Gastroesophageal sphincter (tissue), 4 donors: ENCODE data around the gene ROR1. TPM values are rescaled to one million over a fixed set of nuclear protein-coding genes. Genes with fewer than 3 reads are reported as not detected.
"Not testable (repeated sequence)": the region's sequence is repeated elsewhere in the genome, so short reads cannot be mapped to it uniquely, and the experiment has no call there.

Experiments used
- ATAC-seq: fragments of 150-250 bp; one replicate; pipeline ENCODE4 v1.9.1; 2016; ENCODE audit warnings: mild to moderate bottlenecking, moderate library complexity
- H3K27ac ChIP-seq, 4 donors: fragments of 200-600 bp; sonication (generic) in 3 of 4; 1 replicate in 3 of 4; 2 replicates in 1 of 4; pipeline ENCODE4 v1.5.1; 2016 to 2019
- H3K27me3 ChIP-seq: fragments of 200-600 bp; sonication (generic); one replicate; pipeline ENCODE4 v1.5.1; 2019
- H3K36me3 ChIP-seq, 2 donors: fragments of 200-600 bp; sonication (generic); one replicate each; pipeline ENCODE4 v1.5.1; 2019; ENCODE audit warnings: control low read depth in 1 of 2
- H3K4me1 ChIP-seq, 3 donors: fragments of 200-600 bp; sonication (generic); 1 replicate in 2 of 3; 2 replicates in 1 of 3; pipeline ENCODE4 v1.5.1; 2016 to 2019; ENCODE audit warnings: control low read depth in 2 of 3
- H3K4me3 ChIP-seq, 2 donors: fragments of 200-600 bp; sonication (generic); one replicate each; pipeline ENCODE4 v1.5.1; 2019; ENCODE audit warnings: mild to moderate bottlenecking in 1 of 2, moderate library complexity in 1 of 2
- H3K9me3 ChIP-seq, 3 donors: fragments of 200-600 bp; sonication (generic); one replicate each; pipeline ENCODE4 v1.5.1; 2017 to 2019; ENCODE audit warnings: control low read depth in 2 of 3
- EP300 ChIP-seq: sonication (generic); formaldehyde crosslinking; IDR thresholded peaks from one replicate; pipeline ENCODE4 v1.6.1; 2017; ENCODE audit warnings: antibody characterized with exemption, mild to moderate bottlenecking
- POLR2A ChIP-seq, 2 donors: fragments of 450-650 bp; IDR thresholded peaks; one replicate each; pipeline ENCODE4 v1.6.1; 2017; ENCODE audit warnings: antibody characterized with exemption in 2 of 2, mild to moderate bottlenecking in 2 of 2, moderate library complexity in 1 of 2
- POLR2AphosphoS5 ChIP-seq: sonication (generic); formaldehyde crosslinking; IDR thresholded peaks from one replicate; pipeline ENCODE4 v1.6.1; 2017; ENCODE audit warnings: antibody characterized with exemption
- WGBS, 2 donors: methylation state at CpG; one replicate each; pipeline ENCODE4 v1.1.5; 2018; ENCODE audit warnings: low coverage in 1 of 2; 5-methylcytosine and 5-hydroxymethylcytosine counted together
- total RNA-seq, 4 donors: library from RNA; depleted of rRNA; stranded (reverse); fragments of >200 nt; gene quantifications; one replicate each; pipeline ENCODE4 v1.1.0, GENCODE V29; 2016
- TF ChIP-seq, protein P1 (sequence below), 4 experiments: fragments of 200-600 bp in 2 of 4; fragments of 450-650 bp in 2 of 4; sonication (generic) in 1 of 4; IDR thresholded peaks; one replicate each; pipeline ENCODE4 v1.5.1; 2017 to 2019; ENCODE audit warnings: antibody characterized with exemption in 4 of 4, mild to moderate bottlenecking in 2 of 4, moderate library complexity in 2 of 4

Gene ROR1
- total RNA-seq, 4 donors from 2014 or later = 5.0 to 38.0 (median 8.3) TPM

DNA sequence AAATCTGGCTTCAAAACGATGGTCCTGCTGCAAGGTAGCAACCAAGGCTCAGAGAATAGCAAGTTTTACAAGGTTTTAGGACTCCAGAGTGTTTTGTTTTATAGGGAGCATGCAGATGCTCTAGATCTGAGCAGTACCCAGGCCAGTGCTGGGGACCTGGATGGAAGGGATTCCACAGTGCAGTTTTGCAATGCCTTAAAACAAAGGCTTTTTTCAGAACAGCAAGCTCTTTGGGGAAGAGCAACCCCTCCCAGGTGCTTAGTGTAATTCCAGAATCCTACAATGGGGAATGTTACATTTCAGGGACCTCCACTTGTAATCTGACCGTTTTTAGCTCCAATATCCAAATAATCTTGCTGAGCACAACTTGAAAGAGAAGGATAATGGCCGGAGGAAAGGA lies 6.7 kb downstream of the ROR1 start:
- TF ChIP-seq EP300 (no peak), POLR2AphosphoS5 (no peak), POLR2A (IDR thresholded peaks at IDR 0.05) (no peak)
- no peak for ATAC-seq
- Histone ChIP-seq H3K27me3 (no peaks in the 10 kb centered on the region), H3K4me3 (no peak overlapping the region), H3K36me3 (no peaks in the 10 kb centered on the region), H3K4me1 (peaks cover 0 to 43% (median 0%) of the 10 kb centered on the region in 3 donors), H3K27ac (no peak overlapping the region), H3K9me3 (no peaks in the 10 kb centered on the region)
- 69 to 75% methylated on average over 3 of the region's 3 CpGs for WGBS, 2 donors

DNA sequence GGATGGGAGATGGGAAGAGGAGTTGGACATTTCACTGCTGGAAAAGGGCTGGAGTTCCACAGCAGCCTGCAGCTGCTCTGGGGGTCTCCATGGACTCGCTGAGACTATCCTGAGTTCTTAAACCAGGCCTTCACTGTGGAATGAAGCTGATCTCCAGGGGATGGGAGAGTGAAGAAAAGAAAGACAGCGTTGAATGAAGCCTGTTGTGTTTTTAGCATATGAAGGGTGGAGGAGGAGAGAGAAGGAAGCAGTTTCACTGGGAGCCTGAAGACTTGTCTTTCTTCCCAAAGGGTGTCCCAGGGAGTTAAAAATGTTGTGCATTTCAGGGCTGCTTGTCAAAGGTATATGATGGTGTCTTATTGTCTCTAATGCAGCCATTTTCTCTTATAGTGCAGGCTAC lies 9.2 kb downstream of the ROR1 start:
- WGBS, 2 donors = 83 to 92% methylated on average over 2 of the region's 2 CpGs

DNA sequence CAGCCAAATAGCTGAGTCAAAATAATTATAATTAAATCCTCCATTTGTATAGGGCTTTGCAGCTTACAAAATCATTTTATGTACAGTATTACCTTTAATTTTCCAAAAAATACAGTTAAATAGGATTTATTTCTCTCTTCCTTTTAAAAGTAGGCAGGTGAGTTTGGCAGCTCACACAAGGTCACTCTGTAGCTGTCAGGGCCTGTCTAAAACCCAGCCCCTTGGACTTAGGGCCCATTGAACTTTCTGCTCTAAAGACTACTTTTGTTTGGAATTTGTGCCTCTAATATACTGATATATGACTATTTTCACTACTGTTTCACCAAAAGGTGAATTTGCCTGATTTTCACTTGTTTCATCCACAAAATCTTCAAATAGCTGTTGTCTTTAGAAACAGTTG lies 10.3 kb downstream of the ROR1 start:
- H3K9me3 ChIP-seq = no peaks in the 10 kb centered on the region
- no peak for TF ChIP-seq EP300
- TF ChIP-seq, protein P1, sequence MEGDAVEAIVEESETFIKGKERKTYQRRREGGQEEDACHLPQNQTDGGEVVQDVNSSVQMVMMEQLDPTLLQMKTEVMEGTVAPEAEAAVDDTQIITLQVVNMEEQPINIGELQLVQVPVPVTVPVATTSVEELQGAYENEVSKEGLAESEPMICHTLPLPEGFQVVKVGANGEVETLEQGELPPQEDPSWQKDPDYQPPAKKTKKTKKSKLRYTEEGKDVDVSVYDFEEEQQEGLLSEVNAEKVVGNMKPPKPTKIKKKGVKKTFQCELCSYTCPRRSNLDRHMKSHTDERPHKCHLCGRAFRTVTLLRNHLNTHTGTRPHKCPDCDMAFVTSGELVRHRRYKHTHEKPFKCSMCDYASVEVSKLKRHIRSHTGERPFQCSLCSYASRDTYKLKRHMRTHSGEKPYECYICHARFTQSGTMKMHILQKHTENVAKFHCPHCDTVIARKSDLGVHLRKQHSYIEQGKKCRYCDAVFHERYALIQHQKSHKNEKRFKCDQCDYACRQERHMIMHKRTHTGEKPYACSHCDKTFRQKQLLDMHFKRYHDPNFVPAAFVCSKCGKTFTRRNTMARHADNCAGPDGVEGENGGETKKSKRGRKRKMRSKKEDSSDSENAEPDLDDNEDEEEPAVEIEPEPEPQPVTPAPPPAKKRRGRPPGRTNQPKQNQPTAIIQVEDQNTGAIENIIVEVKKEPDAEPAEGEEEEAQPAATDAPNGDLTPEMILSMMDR (IDR thresholded peaks at IDR 0.05) = no peak
- TF ChIP-seq POLR2AphosphoS5 = no peak
- no peak for TF ChIP-seq POLR2A (IDR thresholded peaks at IDR 0.05)
- H3K27ac ChIP-seq = no peak overlapping the region
- H3K36me3 ChIP-seq = no peaks in the 10 kb centered on the region
- H3K4me1 ChIP-seq = peaks cover 0 to 16% (median 0%) of the 10 kb centered on the region in 3 donors
- no peak for ATAC-seq
- no peaks in the 10 kb centered on the region for H3K27me3 ChIP-seq
- H3K4me3 ChIP-seq = no peak overlapping the region

More for the DNA sequence above, 9.2 kb downstream of the ROR1 start:
- Histone ChIP-seq H3K4me3 (no peak overlapping the region), H3K36me3 (no peaks in the 10 kb centered on the region), H3K27me3 (no peaks in the 10 kb centered on the region), H3K4me1 (peaks cover 0 to 25% (median 0%) of the 10 kb centered on the region in 3 donors), H3K27ac (no peak overlapping the region), H3K9me3 (no peaks in the 10 kb centered on the region)
- TF ChIP-seq EP300 (no peak), POLR2AphosphoS5 (no peak), POLR2A (IDR thresholded peaks at IDR 0.05) (no peak)
- ATAC-seq = no peak

DNA sequence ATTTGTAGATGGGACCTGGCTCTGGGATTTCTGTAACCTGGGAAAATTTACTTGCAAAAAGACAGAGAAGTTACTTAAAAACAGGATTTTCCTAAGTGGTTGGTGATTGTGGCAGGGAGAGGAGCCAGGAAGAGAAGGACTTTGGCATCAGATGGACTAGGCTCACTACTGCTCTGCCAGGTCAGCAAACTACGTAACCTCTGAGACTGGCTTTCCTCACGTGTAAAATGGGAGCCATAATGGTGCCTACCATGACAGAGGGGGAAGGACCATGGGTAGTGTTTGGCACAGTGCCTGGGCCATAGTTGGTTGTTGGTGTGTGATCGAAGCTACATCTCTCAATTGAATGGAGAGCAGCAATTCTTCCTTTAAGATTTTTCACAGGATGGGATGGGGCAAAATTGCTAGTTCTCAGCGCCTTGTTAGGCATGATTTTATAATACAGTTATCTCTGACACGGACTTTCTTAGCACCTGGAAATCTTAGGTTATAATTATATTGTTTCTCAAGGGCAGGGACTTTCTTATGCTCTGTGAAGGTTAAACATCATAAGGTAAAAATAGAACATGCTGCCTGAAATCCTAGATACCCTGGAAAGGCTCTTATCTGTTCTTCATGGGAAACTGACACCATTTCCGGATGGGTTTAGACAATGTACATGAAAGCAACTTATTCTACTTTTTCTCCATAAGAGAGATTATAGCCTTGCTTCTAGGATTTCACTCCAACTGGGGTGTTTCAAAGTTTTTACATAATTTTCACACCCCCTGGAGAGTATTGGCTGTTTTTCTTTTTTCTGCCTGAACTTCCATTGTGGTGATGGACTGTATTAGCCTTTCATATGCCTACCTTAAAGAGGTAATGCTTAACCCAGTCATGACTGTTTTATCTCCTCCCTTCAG lies 10.9 kb downstream of the ROR1 start:
- Histone ChIP-seq H3K36me3 (no peaks in the 10 kb centered on the region), H3K27ac (no peak overlapping the region), H3K4me3 (no peak overlapping the region), H3K9me3 (no peaks in the 10 kb centered on the region), H3K4me1 (peaks cover 0 to 9% (median 0%) of the 10 kb centered on the region in 3 donors), H3K27me3 (no peaks in the 10 kb centered on the region)
- no peak for ATAC-seq
- 76 to 84% methylated on average over 6 of the region's 6 CpGs for WGBS, 2 donors
- TF ChIP-seq POLR2AphosphoS5 = no peak
- TF ChIP-seq, protein P1 (IDR thresholded peaks at IDR 0.05) = no peak
- no peak for TF ChIP-seq POLR2A (IDR thresholded peaks at IDR 0.05)
- no peak for TF ChIP-seq EP300

DNA sequence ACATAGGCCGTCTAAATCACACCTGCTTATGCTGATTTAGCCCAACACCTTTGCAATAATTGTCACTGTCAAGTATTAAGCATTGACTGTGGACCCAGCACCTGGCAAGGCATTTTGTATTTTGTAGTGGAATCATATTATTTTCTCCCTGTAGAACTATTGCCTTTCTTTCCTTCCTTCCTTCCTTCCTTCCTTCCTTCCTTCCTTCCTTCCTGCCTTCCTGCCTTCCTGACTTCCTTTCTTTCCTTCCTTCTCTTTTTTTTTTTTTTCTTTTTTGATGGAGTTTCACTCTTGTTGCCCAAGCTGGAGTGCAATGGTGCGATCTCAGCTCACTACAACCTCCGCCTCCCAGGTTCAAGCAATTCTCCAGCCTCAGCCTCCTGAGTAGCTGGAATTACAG lies 13.5 kb downstream of the ROR1 start:
- not testable (repeated sequence) for H3K27ac ChIP-seq, H3K4me1 ChIP-seq, H3K27me3 ChIP-seq, H3K36me3 ChIP-seq, ATAC-seq, H3K4me3 ChIP-seq, H3K9me3 ChIP-seq
- WGBS, 2 donors = 100% methylated on average over 1 to 2 of the region's 3 CpGs

DNA sequence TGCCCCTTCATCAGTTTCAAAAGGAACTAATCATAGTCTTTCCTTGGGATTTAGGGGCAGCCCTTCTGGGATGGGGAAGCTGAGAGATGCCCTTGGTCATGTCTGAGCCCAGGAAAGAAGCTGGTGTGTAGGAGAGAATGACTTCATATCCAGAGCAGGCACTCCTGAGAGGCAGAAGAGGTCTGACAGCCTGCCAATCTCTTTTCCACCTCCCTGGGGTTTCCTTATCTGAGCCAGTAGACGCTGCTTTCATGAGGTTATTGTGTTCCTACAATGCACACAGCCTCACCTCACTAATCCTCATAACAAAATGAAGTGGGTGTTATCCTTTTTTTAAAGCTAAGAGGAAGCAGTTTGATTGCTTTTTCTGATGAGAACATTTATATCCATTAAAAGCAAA lies 14.1 kb downstream of the ROR1 start:
- TF ChIP-seq POLR2AphosphoS5 = no peak
- TF ChIP-seq, protein P1 (IDR thresholded peaks at IDR 0.05) = no peak
- no peak for TF ChIP-seq POLR2A (IDR thresholded peaks at IDR 0.05)
- no peak for TF ChIP-seq EP300
- no peak for ATAC-seq
- Histone ChIP-seq H3K36me3 (no peaks in the 10 kb centered on the region), H3K27ac (no peak overlapping the region), H3K4me3 (no peak overlapping the region), H3K4me1 (peaks cover 0 to 9% (median 0%) of the 10 kb centered on the region in 3 donors), H3K9me3 (no peaks in the 10 kb centered on the region), H3K27me3 (no peaks in the 10 kb centered on the region)
- 67 to 75% methylated on average over 1 of the region's 1 CpG for whole genome bisulfite sequencing, 2 donors
